Amniotic epithelial cell (primary cell): ENCODE measurements around the gene CRTC3.

Experiments used
- DNase-seq: peaks from one replicate; pipeline ENCODE4 v3.0.0-alpha.2; 2010; ENCODE audit warnings: low read depth

The CRTC3 gene

GRCh38 chr15:90593499-90594158 lies 63.9 kb downstream of the CRTC3 start:
- DNase-seq, result no peak

GRCh38 chr15:90594301-90594738 lies 64.6 kb downstream of the CRTC3 start:
- peak; percentile 53 for DNase-seq

- no peak for DNase-seq
These were observed 66.0 kb downstream of the CRTC3 start for GRCh38 chr15:90595763-90596155.

GRCh38 chr15:90596943-90597342 lies 67.2 kb downstream of the CRTC3 start:
- DNase-seq, result no peak

- peak; percentile 62 for DNase-seq
These were observed 67.9 kb downstream of the CRTC3 start for GRCh38 chr15:90597577-90597976.

- peak; percentile 61 for DNase-seq
These were observed 68.4 kb downstream of the CRTC3 start for GRCh38 chr15:90598031-90598577.

GRCh38 chr15:90598679-90599078 lies 69.0 kb downstream of the CRTC3 start:
- DNase-seq, result no peak

GRCh38 chr15:90599116-90599515 lies 69.4 kb downstream of the CRTC3 start:
- DNase-seq, result no peak

- no peak for DNase-seq
These were observed 69.9 kb downstream of the CRTC3 start for GRCh38 chr15:90599644-90600043.

- no peak for DNase-seq
These were observed 71.2 kb downstream of the CRTC3 start for GRCh38 chr15:90600954-90601353.

- peak; percentile 37 for DNase-seq
These were observed 74.2 kb downstream of the CRTC3 start for GRCh38 chr15:90603893-90604292.

GRCh38 chr15:90606641-90607040 lies 76.9 kb downstream of the CRTC3 start:
- DNase-seq, result no peak

GRCh38 chr15:90607361-90607760 lies 77.6 kb downstream of the CRTC3 start:
- no peak for DNase-seq

- DNase-seq, result no peak
These were observed 79.8 kb downstream of the CRTC3 start for GRCh38 chr15:90609242-90610180.

GRCh38 chr15:90610190-90610589 lies 80.5 kb downstream of the CRTC3 start:
- DNase-seq, result peak; percentile 75

GRCh38 chr15:90611157-90611556 lies 81.4 kb downstream of the CRTC3 start:
- no peak for DNase-seq

GRCh38 chr15:90617171-90617570 lies 87.4 kb downstream of the CRTC3 start:
- peak; percentile 87 for DNase-seq

GRCh38 chr15:90617668-90618097 lies 88.0 kb downstream of the CRTC3 start:
- no peak for DNase-seq

- DNase-seq, result no peak
These were observed 88.8 kb downstream of the CRTC3 start for GRCh38 chr15:90618330-90619125.

- DNase-seq, result no peak
These were observed 89.7 kb downstream of the CRTC3 start for GRCh38 chr15:90619468-90619867.

- no peak for DNase-seq
These were observed 90.2 kb downstream of the CRTC3 start for GRCh38 chr15:90619939-90620338.
